Hepatocyte (in vitro differentiated cells): Measurements from ENCODE around the gene ZDHHC14.

ENCODE experiments used
- EZH2 ChIP-seq: fragments of 200-600 bp; sonication (generic); IDR thresholded peaks from 2 replicates; pipeline ENCODE4 v1.6.1; 2016; ENCODE audit warnings: antibody characterized with exemption, mild to moderate bottlenecking, borderline replicate concordance
- TF ChIP-seq, protein P1 (sequence below): fragments of 200-600 bp; sonication (generic); IDR thresholded peaks from 2 replicates; pipeline ENCODE4 v1.5.1; 2016; ENCODE audit warnings: antibody characterized with exemption, mild to moderate bottlenecking; ENCODE audit not compliant: poor library complexity

DNA sequence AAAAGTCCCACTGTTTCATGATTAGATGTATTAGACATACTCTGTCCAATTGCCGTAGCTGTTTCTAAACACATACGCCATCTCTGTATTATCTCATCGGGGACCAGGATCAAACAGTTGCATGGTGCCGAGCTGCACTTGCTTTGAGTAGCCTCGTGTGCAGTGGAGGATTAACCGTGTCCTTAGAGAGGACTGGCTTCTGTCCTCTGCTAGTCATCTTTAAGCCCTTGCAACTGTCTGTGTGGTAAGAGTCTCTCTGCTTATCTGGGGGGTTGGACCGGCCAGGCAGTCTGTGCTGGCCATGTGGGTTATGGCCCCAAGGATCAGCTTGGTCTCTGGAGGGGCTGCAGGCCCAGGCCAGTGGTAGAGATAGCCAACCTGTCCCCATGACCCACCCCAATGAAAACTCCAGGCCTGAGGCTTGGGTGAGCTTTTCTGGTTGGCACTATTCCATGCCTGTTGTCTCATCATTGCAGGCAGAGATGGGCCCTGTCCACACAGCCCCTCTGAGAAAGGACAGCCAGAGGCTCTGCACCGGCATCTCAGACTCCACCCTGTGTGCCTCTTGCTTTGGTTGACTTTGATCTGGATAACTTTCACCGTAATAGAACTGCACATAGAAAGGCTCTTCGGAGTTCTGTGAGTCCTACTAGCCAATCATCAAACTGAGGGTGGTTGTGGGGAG lies 304.7 kb downstream of the ZDHHC14 start:
- TF ChIP-seq, protein P1, sequence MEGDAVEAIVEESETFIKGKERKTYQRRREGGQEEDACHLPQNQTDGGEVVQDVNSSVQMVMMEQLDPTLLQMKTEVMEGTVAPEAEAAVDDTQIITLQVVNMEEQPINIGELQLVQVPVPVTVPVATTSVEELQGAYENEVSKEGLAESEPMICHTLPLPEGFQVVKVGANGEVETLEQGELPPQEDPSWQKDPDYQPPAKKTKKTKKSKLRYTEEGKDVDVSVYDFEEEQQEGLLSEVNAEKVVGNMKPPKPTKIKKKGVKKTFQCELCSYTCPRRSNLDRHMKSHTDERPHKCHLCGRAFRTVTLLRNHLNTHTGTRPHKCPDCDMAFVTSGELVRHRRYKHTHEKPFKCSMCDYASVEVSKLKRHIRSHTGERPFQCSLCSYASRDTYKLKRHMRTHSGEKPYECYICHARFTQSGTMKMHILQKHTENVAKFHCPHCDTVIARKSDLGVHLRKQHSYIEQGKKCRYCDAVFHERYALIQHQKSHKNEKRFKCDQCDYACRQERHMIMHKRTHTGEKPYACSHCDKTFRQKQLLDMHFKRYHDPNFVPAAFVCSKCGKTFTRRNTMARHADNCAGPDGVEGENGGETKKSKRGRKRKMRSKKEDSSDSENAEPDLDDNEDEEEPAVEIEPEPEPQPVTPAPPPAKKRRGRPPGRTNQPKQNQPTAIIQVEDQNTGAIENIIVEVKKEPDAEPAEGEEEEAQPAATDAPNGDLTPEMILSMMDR = no peak
- TF ChIP-seq EZH2 = no peak
